ENCODE measurements around the gene WDR6.

The WDR6 gene

DNA sequence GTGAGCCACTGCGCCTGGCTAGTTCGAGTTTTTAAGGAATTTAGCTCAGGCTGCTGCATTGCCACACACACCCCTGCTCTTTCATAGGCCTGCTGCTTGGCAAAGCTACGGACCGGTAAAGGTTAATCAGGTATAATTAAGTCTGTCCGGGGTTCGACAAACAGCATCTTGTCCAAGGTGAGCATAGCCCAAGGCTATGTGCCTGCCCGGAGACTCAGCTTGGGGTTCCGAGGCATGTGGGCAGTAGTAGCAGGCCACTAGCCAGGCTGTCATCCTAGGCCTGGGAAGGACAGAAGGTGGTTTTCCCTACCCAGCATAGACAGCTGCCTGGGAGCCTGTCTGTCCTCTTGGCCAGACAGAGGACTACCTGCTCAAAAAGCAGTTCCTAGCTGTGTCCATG lies 10.6 kb upstream of the WDR6 start:
- no peak for TF ChIP-seq POLR2AphosphoS5 (IDR thresholded peaks at IDR 0.05; ENCODE audit: low read depth, low read length)
- TF ChIP-seq, protein P1, sequence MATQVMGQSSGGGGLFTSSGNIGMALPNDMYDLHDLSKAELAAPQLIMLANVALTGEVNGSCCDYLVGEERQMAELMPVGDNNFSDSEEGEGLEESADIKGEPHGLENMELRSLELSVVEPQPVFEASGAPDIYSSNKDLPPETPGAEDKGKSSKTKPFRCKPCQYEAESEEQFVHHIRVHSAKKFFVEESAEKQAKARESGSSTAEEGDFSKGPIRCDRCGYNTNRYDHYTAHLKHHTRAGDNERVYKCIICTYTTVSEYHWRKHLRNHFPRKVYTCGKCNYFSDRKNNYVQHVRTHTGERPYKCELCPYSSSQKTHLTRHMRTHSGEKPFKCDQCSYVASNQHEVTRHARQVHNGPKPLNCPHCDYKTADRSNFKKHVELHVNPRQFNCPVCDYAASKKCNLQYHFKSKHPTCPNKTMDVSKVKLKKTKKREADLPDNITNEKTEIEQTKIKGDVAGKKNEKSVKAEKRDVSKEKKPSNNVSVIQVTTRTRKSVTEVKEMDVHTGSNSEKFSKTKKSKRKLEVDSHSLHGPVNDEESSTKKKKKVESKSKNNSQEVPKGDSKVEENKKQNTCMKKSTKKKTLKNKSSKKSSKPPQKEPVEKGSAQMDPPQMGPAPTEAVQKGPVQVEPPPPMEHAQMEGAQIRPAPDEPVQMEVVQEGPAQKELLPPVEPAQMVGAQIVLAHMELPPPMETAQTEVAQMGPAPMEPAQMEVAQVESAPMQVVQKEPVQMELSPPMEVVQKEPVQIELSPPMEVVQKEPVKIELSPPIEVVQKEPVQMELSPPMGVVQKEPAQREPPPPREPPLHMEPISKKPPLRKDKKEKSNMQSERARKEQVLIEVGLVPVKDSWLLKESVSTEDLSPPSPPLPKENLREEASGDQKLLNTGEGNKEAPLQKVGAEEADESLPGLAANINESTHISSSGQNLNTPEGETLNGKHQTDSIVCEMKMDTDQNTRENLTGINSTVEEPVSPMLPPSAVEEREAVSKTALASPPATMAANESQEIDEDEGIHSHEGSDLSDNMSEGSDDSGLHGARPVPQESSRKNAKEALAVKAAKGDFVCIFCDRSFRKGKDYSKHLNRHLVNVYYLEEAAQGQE (IDR thresholded peaks at IDR 0.05; ENCODE audit: insufficient read depth in 1 of 2, low read depth in 2 of 2, low read length in 2 of 2) = no peak
- no peak for TF ChIP-seq TAF1 (IDR thresholded peaks at IDR 0.05; ENCODE audit: borderline replicate concordance, insufficient read depth, low read length)
- TF ChIP-seq SIN3A (IDR thresholded peaks at IDR 0.05; ENCODE audit: borderline replicate concordance, insufficient read depth, low read length) = no peak
- TF ChIP-seq FOXP2 (optimal IDR thresholded peaks at IDR 0.05; ENCODE audit: borderline replicate concordance, extremely low read depth, extremely low read length, insufficient read depth) = no peak

DNA sequence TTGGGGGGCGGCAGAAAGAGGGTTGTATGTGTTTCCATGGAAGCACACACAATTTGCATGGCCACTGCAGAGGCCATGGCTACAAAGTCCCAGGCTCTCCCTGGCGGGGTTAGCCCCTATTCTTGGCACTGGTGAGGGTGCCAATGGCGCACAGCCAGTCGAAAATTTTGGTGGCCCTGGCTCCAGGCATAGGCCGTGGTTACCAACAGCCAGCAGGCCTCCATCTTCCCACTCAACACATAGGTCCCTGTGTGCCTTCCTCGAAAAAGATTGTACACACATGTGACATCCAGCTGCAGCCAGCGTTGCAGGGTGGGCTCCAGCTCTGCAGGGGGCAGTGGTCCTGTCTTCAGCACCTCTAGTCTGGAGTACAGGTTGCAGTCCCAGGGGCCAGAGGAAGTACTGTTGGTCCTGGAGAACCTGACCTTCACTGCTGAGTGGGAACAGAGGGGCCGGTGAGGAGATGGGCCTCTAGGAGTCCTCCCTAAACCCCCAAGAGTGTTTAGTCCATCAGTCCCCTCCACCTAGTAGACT lies 10.0 kb upstream of the WDR6 start:
- TF ChIP-seq POLR2AphosphoS5 (IDR thresholded peaks at IDR 0.05; ENCODE audit: low read depth, low read length) = no peak
- TF ChIP-seq, protein P1 (IDR thresholded peaks at IDR 0.05; ENCODE audit: insufficient read depth in 1 of 2, low read depth in 2 of 2, low read length in 2 of 2) = no peak
- TF ChIP-seq SIN3A (IDR thresholded peaks at IDR 0.05; ENCODE audit: borderline replicate concordance, insufficient read depth, low read length) = no peak
- TF ChIP-seq TAF1 (IDR thresholded peaks at IDR 0.05; ENCODE audit: borderline replicate concordance, insufficient read depth, low read length) = no peak
- no peak for TF ChIP-seq FOXP2 (optimal IDR thresholded peaks at IDR 0.05; ENCODE audit: borderline replicate concordance, extremely low read depth, extremely low read length, insufficient read depth)

DNA sequence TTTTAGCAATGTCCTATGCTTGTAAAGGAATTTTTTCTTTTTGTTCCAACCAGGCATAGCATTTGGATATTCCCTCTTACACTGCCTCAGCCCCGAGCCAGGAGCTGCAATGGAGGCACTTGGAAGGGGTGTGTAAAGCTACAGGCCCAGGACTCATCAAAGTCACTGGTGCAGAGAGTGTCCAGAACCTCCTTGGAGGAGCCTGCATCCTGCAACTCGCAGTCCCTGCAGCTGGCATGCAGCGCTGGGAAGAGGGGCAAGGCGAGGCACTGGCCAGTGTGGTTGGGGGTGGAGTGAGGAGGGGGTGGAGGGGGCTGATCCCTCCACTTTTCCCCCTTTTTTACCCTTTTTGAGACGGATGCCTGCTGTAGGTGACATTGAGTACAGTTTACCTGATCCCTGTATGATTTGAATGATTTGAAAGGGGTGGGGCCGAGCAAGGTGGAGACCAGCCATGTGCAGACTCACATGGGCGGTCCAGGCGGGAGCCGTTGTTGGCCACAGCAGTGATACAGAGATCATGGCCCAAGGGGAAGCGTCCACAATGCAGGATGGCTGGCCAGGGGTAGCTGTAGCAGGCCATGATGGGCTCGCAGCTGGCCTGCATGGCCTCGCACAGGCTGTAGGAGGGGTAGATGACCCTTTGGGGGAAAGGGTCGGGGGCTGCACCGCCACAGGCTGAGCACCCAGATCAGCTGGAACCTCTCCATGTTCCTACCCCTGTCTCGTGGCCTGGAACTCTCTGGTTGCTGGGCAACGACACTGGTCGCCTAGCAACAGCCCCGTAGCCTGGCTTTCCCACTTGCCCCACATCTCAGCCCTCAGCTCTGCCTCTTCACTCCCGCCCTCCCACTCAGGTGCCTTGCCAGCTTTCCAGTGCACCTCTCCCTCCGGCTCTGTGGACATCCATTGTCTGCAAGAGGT lies 9.2 kb upstream of the WDR6 start:
- TF ChIP-seq SIN3A (IDR thresholded peaks at IDR 0.05; ENCODE audit: borderline replicate concordance, insufficient read depth, low read length) (no peak), FOXP2 (optimal IDR thresholded peaks at IDR 0.05; ENCODE audit: borderline replicate concordance, extremely low read depth, extremely low read length, insufficient read depth) (no peak), POLR2AphosphoS5 (IDR thresholded peaks at IDR 0.05; ENCODE audit: low read depth, low read length) (no peak), TAF1 (IDR thresholded peaks at IDR 0.05; ENCODE audit: borderline replicate concordance, insufficient read depth, low read length) (no peak)
- TF ChIP-seq, protein P1 (IDR thresholded peaks at IDR 0.05; ENCODE audit: insufficient read depth in 1 of 2, low read depth in 2 of 2, low read length in 2 of 2) = no peak

DNA sequence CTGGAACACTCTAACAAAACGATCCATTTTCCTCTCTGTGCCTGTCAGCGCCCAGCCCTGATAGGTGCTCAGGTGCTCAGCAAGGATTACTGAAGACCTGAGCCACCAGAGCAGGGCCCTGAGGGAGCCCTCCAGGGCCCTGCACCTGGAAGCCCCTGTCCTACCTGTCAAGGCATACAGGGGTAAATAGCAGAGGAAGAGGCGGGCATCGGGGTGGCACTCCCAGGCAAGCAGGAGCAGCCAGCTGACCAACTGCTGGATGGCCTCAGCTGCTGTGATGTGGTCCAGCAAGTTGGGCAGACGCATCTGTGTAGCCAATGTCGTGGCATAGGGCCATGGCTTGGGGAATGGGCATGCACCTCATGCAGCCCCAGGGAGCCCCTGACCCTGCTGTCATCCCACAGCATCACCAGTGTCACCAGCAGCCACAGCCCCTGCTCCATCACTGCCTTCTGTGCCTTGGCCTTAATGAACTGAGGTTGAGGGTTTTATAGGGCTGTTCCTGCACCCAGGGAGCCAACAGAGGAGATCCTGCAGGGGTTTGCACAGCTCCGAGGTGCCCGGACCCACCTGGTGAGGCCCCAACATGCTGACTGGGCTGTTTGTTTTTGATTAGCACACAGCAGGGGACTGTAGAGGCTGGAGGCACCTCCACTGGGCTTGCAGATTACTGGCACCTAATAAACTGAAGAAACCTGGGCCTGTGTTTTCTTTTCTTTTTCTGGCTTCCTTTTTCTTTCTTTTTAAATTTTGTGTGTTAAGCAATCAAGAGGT lies 7.9 kb upstream of the WDR6 start:
- TF ChIP-seq SIN3A (IDR thresholded peaks at IDR 0.05; ENCODE audit: borderline replicate concordance, insufficient read depth, low read length) (no peak), TAF1 (IDR thresholded peaks at IDR 0.05; ENCODE audit: borderline replicate concordance, insufficient read depth, low read length) (no peak), FOXP2 (optimal IDR thresholded peaks at IDR 0.05; ENCODE audit: borderline replicate concordance, extremely low read depth, extremely low read length, insufficient read depth) (no peak), POLR2AphosphoS5 (IDR thresholded peaks at IDR 0.05; ENCODE audit: low read depth, low read length) (no peak)
- TF ChIP-seq, protein P1 (IDR thresholded peaks at IDR 0.05; ENCODE audit: insufficient read depth in 1 of 2, low read depth in 2 of 2, low read length in 2 of 2) = no peak
